Parathyroid adenoma (tissue), 2 donors: Measurements from ENCODE around the gene OR6K6.

ENCODE experiments used
- H2AFZ ChIP-seq: fragments of 300-600 bp; sonication (generic); one replicate; pipeline ENCODE4 v1.7.0; 2017; ENCODE audit warnings: antibody characterized with exemption, mild to moderate bottlenecking
- H3K27ac ChIP-seq: fragments of 300-600 bp; sonication (generic); one replicate; pipeline ENCODE4 v1.7.0; 2017
- H3K27me3 ChIP-seq: fragments of 300-600 bp; sonication (generic); one replicate; pipeline ENCODE4 v1.7.0; 2017; ENCODE audit warnings: low read length; ENCODE audit not compliant: control insufficient read depth, insufficient read depth
- H3K36me3 ChIP-seq: fragments of 300-600 bp; sonication (generic); one replicate; pipeline ENCODE4 v1.7.0; 2017; ENCODE audit warnings: low read length; ENCODE audit not compliant: control insufficient read depth, insufficient read depth
- H3K4me1 ChIP-seq: fragments of 300-600 bp; sonication (generic); one replicate; pipeline ENCODE4 v1.7.0; 2017; ENCODE audit warnings: control low read depth
- H3K4me2 ChIP-seq: fragments of 300-600 bp; sonication (generic); one replicate; pipeline ENCODE4 v1.7.0; 2017; ENCODE audit warnings: low read length
- H3K4me3 ChIP-seq: fragments of 300-600 bp; sonication (generic); one replicate; pipeline ENCODE4 v1.7.0; 2017; ENCODE audit warnings: low read depth, low read length
- H3K79me2 ChIP-seq: fragments of 300-600 bp; sonication (generic); one replicate; pipeline ENCODE4 v1.7.0; 2017; ENCODE audit warnings: control low read depth
- H3K9ac ChIP-seq: fragments of 300-600 bp; sonication (generic); one replicate; pipeline ENCODE4 v1.7.0; 2017; ENCODE audit warnings: mild to moderate bottlenecking
- H3K9me3 ChIP-seq: fragments of 300-600 bp; sonication (generic); one replicate; pipeline ENCODE4 v1.7.0; 2017; ENCODE audit warnings: low read length; ENCODE audit not compliant: control insufficient read depth
- TF ChIP-seq, protein P1 (sequence below): fragments of 300-600 bp; sonication (generic); IDR thresholded peaks from one replicate; pipeline ENCODE4 v1.7.0; 2017; ENCODE audit warnings: antibody characterized with exemption, mild to moderate bottlenecking
- donor health status: primary hyperparathyroidism.

Gene OR6K6

DNA sequence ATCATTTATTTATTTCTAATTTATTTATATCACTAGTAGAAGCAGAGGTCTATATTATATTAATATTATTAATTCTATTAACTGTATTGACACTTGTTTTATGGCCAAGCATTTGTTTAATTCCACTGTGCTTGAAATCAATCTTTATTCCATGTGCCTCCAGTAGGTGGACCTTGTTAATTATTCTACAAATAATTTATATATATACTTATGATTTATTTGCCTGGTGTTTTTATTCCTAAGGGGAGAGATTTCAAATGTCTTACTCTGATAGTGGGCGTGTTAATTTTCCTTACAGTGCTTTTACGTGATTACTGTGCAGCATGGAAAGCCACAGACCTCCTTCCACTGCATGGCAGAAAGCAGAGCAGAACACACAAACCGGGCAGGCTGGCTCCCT is 44.0 kb downstream of the OR6K6 start:
- Histone ChIP-seq H3K4me2 (no peak overlapping the region), H3K4me1 (no peaks in the 10 kb centered on the region), H3K79me2 (no peaks in the 10 kb centered on the region), H3K27ac (no peak overlapping the region), H3K36me3 (no peaks in the 10 kb centered on the region), H3K27me3 (no peaks in the 10 kb centered on the region), H2AFZ (no peak overlapping the region), H3K4me3 (no peak overlapping the region), H3K9ac (no peak overlapping the region), H3K9me3 (no peaks in the 10 kb centered on the region)
- TF ChIP-seq, protein P1, sequence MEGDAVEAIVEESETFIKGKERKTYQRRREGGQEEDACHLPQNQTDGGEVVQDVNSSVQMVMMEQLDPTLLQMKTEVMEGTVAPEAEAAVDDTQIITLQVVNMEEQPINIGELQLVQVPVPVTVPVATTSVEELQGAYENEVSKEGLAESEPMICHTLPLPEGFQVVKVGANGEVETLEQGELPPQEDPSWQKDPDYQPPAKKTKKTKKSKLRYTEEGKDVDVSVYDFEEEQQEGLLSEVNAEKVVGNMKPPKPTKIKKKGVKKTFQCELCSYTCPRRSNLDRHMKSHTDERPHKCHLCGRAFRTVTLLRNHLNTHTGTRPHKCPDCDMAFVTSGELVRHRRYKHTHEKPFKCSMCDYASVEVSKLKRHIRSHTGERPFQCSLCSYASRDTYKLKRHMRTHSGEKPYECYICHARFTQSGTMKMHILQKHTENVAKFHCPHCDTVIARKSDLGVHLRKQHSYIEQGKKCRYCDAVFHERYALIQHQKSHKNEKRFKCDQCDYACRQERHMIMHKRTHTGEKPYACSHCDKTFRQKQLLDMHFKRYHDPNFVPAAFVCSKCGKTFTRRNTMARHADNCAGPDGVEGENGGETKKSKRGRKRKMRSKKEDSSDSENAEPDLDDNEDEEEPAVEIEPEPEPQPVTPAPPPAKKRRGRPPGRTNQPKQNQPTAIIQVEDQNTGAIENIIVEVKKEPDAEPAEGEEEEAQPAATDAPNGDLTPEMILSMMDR = no peak

DNA sequence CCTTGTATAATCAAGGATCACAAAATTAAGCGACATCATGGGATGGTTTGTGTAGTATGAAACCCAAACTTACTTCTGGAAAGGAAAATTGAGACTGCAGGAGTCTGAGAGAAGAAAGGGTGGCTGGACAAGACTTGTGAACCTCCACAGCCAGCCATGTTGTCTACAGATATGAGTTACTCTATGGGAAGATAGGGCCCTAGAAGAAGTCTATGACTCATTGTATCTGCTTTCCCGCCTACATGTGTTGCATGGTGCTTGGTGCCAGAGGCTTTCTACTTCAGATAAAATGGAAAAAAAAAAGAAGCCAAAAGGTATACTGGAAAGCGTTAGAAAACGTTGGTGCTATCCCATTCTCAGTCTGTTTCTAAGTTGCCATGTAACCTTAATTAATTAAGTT is 45.2 kb downstream of the OR6K6 start:
- H3K36me3 ChIP-seq = no peaks in the 10 kb centered on the region
- H3K79me2 ChIP-seq = no peaks in the 10 kb centered on the region
- H3K27ac ChIP-seq = no peak overlapping the region
- H3K9ac ChIP-seq = no peak overlapping the region
- no peak overlapping the region for H3K4me3 ChIP-seq
- no peak overlapping the region for H3K4me2 ChIP-seq
- no peaks in the 10 kb centered on the region for H3K9me3 ChIP-seq
- no peak overlapping the region for H2AFZ ChIP-seq
- H3K27me3 ChIP-seq = no peaks in the 10 kb centered on the region
- no peaks in the 10 kb centered on the region for H3K4me1 ChIP-seq
- TF ChIP-seq, protein P1 = no peak

DNA sequence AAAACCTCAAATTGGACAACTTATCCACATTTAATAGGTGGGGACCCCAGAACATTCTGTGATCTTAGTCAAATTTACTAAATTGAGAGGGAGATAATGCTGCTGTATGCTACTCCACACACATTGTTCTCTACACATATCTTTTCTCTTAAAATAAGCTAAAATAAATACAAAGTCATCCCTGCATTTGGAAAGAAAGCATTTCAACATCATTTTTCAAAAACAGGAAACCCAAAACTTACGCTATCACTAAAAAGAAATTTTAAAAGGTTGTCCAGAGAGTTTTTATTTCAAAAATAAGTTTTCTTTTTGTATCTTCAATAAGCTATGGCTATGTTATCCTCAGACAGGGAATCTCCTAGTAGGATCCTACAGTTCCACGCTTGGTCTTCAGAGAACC is 46.0 kb downstream of the OR6K6 start:
- H3K9ac ChIP-seq = no peak overlapping the region
- no peak overlapping the region for H3K27ac ChIP-seq
- H3K4me2 ChIP-seq = no peak overlapping the region
- H3K36me3 ChIP-seq = no peaks in the 10 kb centered on the region
- TF ChIP-seq, protein P1 = no peak
- H3K9me3 ChIP-seq = no peaks in the 10 kb centered on the region
- H3K27me3 ChIP-seq = no peaks in the 10 kb centered on the region
- H2AFZ ChIP-seq = no peak overlapping the region
- H3K4me3 ChIP-seq = no peak overlapping the region
- no peaks in the 10 kb centered on the region for H3K79me2 ChIP-seq
- H3K4me1 ChIP-seq = no peaks in the 10 kb centered on the region

DNA sequence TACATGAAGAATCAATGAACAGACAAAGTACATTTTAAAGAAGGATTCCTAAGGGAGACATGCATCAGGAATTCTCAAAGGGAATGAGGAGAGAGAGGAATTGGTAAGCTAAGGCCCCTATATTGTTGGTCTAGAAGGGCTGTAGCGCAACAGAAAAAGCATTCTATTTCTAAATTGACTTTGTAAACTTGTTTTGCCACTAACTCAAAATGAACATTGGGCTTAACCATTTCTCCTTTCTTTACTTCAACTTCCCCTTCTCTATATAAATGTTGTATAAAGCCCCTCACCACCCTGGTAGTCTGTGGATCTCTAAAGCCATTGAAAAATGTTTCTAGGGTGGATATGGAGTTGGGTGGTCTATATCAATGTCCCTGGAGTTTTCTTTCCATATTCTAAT is 46.9 kb downstream of the OR6K6 start:
- Histone ChIP-seq H3K27ac (no peak overlapping the region), H2AFZ (no peak overlapping the region), H3K4me3 (no peak overlapping the region), H3K4me2 (no peak overlapping the region), H3K4me1 (no peaks in the 10 kb centered on the region), H3K9me3 (no peaks in the 10 kb centered on the region), H3K79me2 (no peaks in the 10 kb centered on the region), H3K36me3 (no peaks in the 10 kb centered on the region), H3K27me3 (no peaks in the 10 kb centered on the region), H3K9ac (no peak overlapping the region)
- TF ChIP-seq, protein P1 = no peak

DNA sequence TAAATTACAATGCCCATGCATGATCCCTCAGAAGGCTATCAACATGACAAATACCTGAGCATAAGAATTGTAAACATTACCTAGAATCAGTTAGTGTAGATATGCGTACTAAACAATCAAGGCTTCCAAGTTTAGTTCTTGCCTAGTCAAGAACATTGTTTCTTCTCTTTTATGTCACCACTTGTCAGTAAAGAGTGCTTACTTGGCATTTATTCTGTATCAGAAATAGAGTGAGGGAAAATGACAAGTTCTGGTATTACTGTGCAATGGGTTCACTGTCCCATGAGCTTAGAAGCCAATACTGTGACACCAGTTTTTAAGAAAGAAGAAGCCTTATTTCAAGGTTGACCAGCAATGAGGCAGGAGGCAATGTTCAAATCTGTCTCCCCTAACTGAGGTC is 49.2 kb downstream of the OR6K6 start:
- Histone ChIP-seq H3K27me3 (no peaks in the 10 kb centered on the region), H3K4me3 (no peak overlapping the region), H3K9ac (no peak overlapping the region), H3K36me3 (no peaks in the 10 kb centered on the region), H2AFZ (no peak overlapping the region), H3K27ac (no peak overlapping the region), H3K79me2 (no peaks in the 10 kb centered on the region), H3K4me2 (no peak overlapping the region), H3K4me1 (no peaks in the 10 kb centered on the region), H3K9me3 (no peaks in the 10 kb centered on the region)
- TF ChIP-seq, protein P1 = no peak
